ENCODE data around the gene SH3RF1. TPM values are rescaled to one million over a fixed set of nuclear protein-coding genes. Genes with fewer than 3 reads are reported as not detected.

Gene SH3RF1
- total RNA-seq, 1 donor from 2014 or later = 13.6 TPM

DNA sequence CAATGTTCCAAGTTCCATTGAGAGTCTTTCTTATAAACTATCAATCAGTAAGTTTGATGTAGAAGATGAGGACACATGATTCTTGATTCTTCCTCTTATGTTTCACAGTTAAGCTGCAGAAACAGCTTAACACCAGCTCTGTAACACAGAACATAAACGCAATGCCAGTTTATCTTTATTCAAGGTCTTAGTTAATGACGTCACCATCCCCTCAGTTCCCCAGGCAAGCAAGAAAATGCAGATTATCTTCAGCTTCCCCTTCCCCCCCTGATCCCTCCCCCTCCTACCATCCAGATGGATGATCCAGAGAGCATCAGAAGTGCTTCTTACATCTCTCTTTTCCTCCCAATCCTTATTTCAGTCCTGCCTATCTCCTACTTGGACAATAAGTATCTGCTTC, 4.4 kb upstream of the SH3RF1 start:
- Histone ChIP-seq H3K36me3 (ENCODE audit: control insufficient read depth in 3 of 3, insufficient read depth in 3 of 3, low read length in 3 of 3) (no peaks in the 10 kb centered on the region), H3K27ac (ENCODE audit: low read depth, low read length) (no peak overlapping the region), H3K9ac (ENCODE audit: low read depth in 1 of 3, low read length in 3 of 3) (no peak overlapping the region), H3K27me3 (ENCODE audit: control insufficient read depth in 3 of 3, insufficient read depth in 3 of 3, low read length in 3 of 3) (no peaks in the 10 kb centered on the region), H3K4me1 (ENCODE audit: control insufficient read depth in 3 of 3, insufficient read depth in 3 of 3, low read length in 3 of 3) (peaks cover 0 to 8% (median 6%) of the 10 kb centered on the region in 3 donors), H3K9me3 (ENCODE audit: control insufficient read depth in 3 of 3, low read length in 3 of 3) (no peaks in the 10 kb centered on the region), H3K4me3 (ENCODE audit: low read length in 3 of 3) (no peak overlapping the region)

DNA sequence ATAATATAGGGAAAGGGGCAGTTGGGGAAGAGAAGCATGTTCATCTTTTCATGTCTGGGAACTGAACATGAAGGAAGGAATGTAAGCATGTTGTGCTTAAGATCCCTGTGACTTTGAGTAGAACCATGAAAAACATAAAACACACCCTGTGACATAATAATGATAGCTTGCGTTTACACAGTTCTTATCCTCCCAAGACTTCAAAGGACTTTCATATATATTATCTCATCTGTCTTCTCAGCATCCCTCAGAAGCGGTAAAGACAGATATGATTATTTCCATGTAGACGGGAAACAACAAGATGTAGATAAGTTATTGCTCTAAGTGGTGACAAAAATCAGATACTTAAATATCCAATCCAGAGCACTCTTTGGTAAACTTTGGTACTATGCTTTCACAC, 3.3 kb upstream of the SH3RF1 start:
- no peaks in the 10 kb centered on the region for H3K27me3 ChIP-seq (ENCODE audit: control insufficient read depth in 3 of 3, insufficient read depth in 3 of 3, low read length in 3 of 3)

GRCh38 chr4:169272265-169272886, 1.6 kb upstream of the SH3RF1 start:
- Histone ChIP-seq H3K27ac (ENCODE audit: low read depth, low read length) (no peak overlapping the region), H3K4me1 (ENCODE audit: control insufficient read depth in 3 of 3, insufficient read depth in 3 of 3, low read length in 3 of 3) (peaks cover 15 to 22% (median 16%) of the 10 kb centered on the region in 3 donors), H3K4me3 (ENCODE audit: low read length in 3 of 3) (no peak overlapping the region), H3K9me3 (ENCODE audit: control insufficient read depth in 3 of 3, low read length in 3 of 3) (no peaks in the 10 kb centered on the region), H3K27me3 (ENCODE audit: control insufficient read depth in 3 of 3, insufficient read depth in 3 of 3, low read length in 3 of 3) (no peaks in the 10 kb centered on the region), H3K9ac (ENCODE audit: low read depth in 1 of 3, low read length in 3 of 3) (no peak overlapping the region), H3K36me3 (ENCODE audit: control insufficient read depth in 3 of 3, insufficient read depth in 3 of 3, low read length in 3 of 3) (no peaks in the 10 kb centered on the region)

More for the DNA sequence above, 3.3 kb upstream of the SH3RF1 start:
- no peak overlapping the region for H3K27ac ChIP-seq (ENCODE audit: low read depth, low read length)
- H3K9ac ChIP-seq (ENCODE audit: low read depth in 1 of 3, low read length in 3 of 3) = no peak overlapping the region
- peaks cover 8 to 16% (median 12%) of the 10 kb centered on the region in 3 donors for H3K4me1 ChIP-seq (ENCODE audit: control insufficient read depth in 3 of 3, insufficient read depth in 3 of 3, low read length in 3 of 3)
- no peak overlapping the region for H3K4me3 ChIP-seq (ENCODE audit: low read length in 3 of 3)
- H3K36me3 ChIP-seq (ENCODE audit: control insufficient read depth in 3 of 3, insufficient read depth in 3 of 3, low read length in 3 of 3) = no peaks in the 10 kb centered on the region
- no peaks in the 10 kb centered on the region for H3K9me3 ChIP-seq (ENCODE audit: control insufficient read depth in 3 of 3, low read length in 3 of 3)

GRCh38 chr4:169271692-169272007, 894 bp upstream of the SH3RF1 start:
- no peaks in the 10 kb centered on the region for H3K36me3 ChIP-seq (ENCODE audit: control insufficient read depth in 3 of 3, insufficient read depth in 3 of 3, low read length in 3 of 3)
- peak overlapping the region; percentile 73 to 85 (median 84) for H3K9ac ChIP-seq (ENCODE audit: low read depth in 1 of 3, low read length in 3 of 3)
- no peaks in the 10 kb centered on the region for H3K27me3 ChIP-seq (ENCODE audit: control insufficient read depth in 3 of 3, insufficient read depth in 3 of 3, low read length in 3 of 3)
- H3K4me1 ChIP-seq (ENCODE audit: control insufficient read depth in 3 of 3, insufficient read depth in 3 of 3, low read length in 3 of 3) = peaks cover 15 to 22% (median 16%) of the 10 kb centered on the region in 3 donors
- peak overlapping the region; percentile 67 to 85 (median 76) for H3K4me3 ChIP-seq (ENCODE audit: low read length in 3 of 3)
- H3K9me3 ChIP-seq (ENCODE audit: control insufficient read depth in 3 of 3, low read length in 3 of 3) = no peaks in the 10 kb centered on the region
- peak overlapping the region; percentile 76 for H3K27ac ChIP-seq (ENCODE audit: low read depth, low read length)

GRCh38 chr4:169269916-169270809, 593 bp downstream of the SH3RF1 start:
- Histone ChIP-seq H3K9ac (ENCODE audit: low read depth in 1 of 3, low read length in 3 of 3) (peak overlapping the region; percentile 85 to 90 (median 87)), H3K36me3 (ENCODE audit: control insufficient read depth in 3 of 3, insufficient read depth in 3 of 3, low read length in 3 of 3) (no peaks in the 10 kb centered on the region), H3K4me3 (ENCODE audit: low read length in 3 of 3) (peak overlapping the region; percentile 83 to 88 (median 85)), H3K27me3 (ENCODE audit: control insufficient read depth in 3 of 3, insufficient read depth in 3 of 3, low read length in 3 of 3) (no peaks in the 10 kb centered on the region), H3K27ac (ENCODE audit: low read depth, low read length) (peak overlapping the region; percentile 76), H3K4me1 (ENCODE audit: control insufficient read depth in 3 of 3, insufficient read depth in 3 of 3, low read length in 3 of 3) (peaks cover 15 to 22% (median 20%) of the 10 kb centered on the region in 3 donors), H3K9me3 (ENCODE audit: control insufficient read depth in 3 of 3, low read length in 3 of 3) (no peaks in the 10 kb centered on the region)

DNA sequence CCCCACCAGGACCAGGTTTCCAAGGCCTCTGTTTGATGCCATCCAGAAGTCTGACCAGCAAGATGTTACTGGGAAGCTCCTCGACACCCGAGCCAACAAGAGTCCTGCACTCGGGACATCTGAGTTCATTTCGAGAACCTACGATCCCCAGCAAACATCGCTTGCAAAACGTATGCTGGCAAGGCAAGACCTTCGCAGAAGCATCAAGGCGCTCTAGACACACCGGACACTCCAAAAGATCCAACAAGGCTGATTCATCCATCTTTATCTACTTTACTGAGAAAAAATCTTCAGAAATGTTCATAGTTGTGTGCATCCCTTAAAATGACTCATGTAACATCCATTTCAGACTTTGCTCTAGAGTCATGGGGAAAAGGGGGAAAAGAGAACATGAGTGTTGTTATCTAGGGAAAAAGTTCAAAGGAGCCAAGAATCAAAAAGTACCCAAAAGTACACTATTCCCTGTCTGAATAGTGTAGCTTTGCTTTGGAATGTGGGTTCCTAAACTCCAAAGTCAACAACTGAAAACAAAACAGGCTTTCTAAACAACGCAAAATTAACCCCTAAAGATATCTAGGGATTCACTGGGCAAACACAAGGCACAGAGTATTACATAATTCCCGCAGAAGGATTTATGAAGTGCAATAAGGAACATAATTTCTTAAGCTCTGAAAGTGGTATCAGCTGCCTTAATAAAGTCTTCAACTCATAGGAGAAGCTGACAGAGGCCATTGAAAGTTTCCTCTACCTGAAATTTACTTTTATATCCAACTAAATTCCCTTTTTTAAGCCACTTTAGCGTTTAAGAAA, 1.6 kb downstream of the SH3RF1 start:
- H3K9ac ChIP-seq (ENCODE audit: low read depth in 1 of 3, low read length in 3 of 3) = peak overlapping the region; percentile 6 to 90 (median 85)
- peaks cover 15 to 23% (median 20%) of the 10 kb centered on the region in 3 donors for H3K4me1 ChIP-seq (ENCODE audit: control insufficient read depth in 3 of 3, insufficient read depth in 3 of 3, low read length in 3 of 3)
- H3K27me3 ChIP-seq (ENCODE audit: control insufficient read depth in 3 of 3, insufficient read depth in 3 of 3, low read length in 3 of 3) = no peaks in the 10 kb centered on the region
- peaks cover 0 to 1% (median 0%) of the 10 kb centered on the region in 3 donors for H3K36me3 ChIP-seq (ENCODE audit: control insufficient read depth in 3 of 3, insufficient read depth in 3 of 3, low read length in 3 of 3)
- peak overlapping the region; percentile 76 for H3K27ac ChIP-seq (ENCODE audit: low read depth, low read length)
- H3K4me3 ChIP-seq (ENCODE audit: low read length in 3 of 3) = peak overlapping the region; percentile 83 to 88 (median 85)
- no peaks in the 10 kb centered on the region for H3K9me3 ChIP-seq (ENCODE audit: control insufficient read depth in 3 of 3, low read length in 3 of 3)

DNA sequence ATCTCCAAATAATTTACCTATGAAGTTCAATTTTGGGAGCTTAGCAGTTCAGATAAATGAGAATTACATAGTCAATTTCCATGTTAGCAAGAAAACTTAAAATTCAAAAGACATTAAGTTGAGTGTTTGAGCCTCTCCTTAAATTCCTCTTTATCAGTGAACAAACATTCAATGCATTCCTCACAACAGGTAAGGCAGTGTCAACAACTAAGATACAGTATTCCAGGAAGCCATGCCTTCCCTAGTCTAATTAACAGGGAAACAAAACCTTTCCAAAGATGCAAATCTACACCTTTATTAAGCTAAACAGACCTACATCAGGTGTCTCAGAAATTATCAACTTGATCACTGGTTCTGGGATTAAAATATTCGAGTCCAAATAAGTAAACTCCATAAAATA, 3.7 kb downstream of the SH3RF1 start:
- Histone ChIP-seq H3K36me3 (ENCODE audit: control insufficient read depth in 3 of 3, insufficient read depth in 3 of 3, low read length in 3 of 3) (peaks cover 0 to 2% (median 0%) of the 10 kb centered on the region in 3 donors), H3K4me3 (ENCODE audit: low read length in 3 of 3) (no peak overlapping the region), H3K27me3 (ENCODE audit: control insufficient read depth in 3 of 3, insufficient read depth in 3 of 3, low read length in 3 of 3) (no peaks in the 10 kb centered on the region), H3K27ac (ENCODE audit: low read depth, low read length) (no peak overlapping the region), H3K9me3 (ENCODE audit: control insufficient read depth in 3 of 3, low read length in 3 of 3) (no peaks in the 10 kb centered on the region), H3K9ac (ENCODE audit: low read depth in 1 of 3, low read length in 3 of 3) (no peak overlapping the region), H3K4me1 (ENCODE audit: control insufficient read depth in 3 of 3, insufficient read depth in 3 of 3, low read length in 3 of 3) (peaks cover 18 to 28% (median 24%) of the 10 kb centered on the region in 3 donors)

DNA sequence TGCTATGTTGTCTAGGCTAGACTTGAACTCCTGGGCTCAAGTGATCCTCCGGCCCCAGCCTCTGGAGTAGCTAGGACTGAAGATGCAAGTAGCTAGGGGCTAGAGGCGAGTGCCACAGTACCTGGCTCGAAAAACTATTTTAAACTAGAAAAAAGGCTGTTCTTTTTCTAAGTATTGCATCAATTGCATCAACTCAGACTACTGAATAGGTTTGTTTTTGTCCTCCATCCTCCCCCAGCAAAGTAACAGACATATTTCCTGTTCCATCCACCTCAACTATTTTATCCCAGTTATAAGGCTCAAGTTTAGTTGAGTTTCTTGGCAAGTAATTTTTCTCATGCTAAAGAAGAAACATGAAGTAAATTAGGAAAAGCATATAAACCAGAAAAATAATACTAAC, 4.1 kb downstream of the SH3RF1 start:
- Histone ChIP-seq H3K27ac (ENCODE audit: low read depth, low read length) (no peak overlapping the region), H3K4me3 (ENCODE audit: low read length in 3 of 3) (no peak overlapping the region), H3K9me3 (ENCODE audit: control insufficient read depth in 3 of 3, low read length in 3 of 3) (no peaks in the 10 kb centered on the region), H3K9ac (ENCODE audit: low read depth in 1 of 3, low read length in 3 of 3) (no peak overlapping the region), H3K36me3 (ENCODE audit: control insufficient read depth in 3 of 3, insufficient read depth in 3 of 3, low read length in 3 of 3) (peaks cover 0 to 2% (median 0%) of the 10 kb centered on the region in 3 donors), H3K27me3 (ENCODE audit: control insufficient read depth in 3 of 3, insufficient read depth in 3 of 3, low read length in 3 of 3) (no peaks in the 10 kb centered on the region), H3K4me1 (ENCODE audit: control insufficient read depth in 3 of 3, insufficient read depth in 3 of 3, low read length in 3 of 3) (peaks cover 18 to 26% (median 20%) of the 10 kb centered on the region in 3 donors)

GRCh38 chr4:169266081-169266480, 4.7 kb downstream of the SH3RF1 start:
- H3K9ac ChIP-seq (ENCODE audit: low read depth in 1 of 3, low read length in 3 of 3) = no peak overlapping the region
- H3K4me3 ChIP-seq (ENCODE audit: low read length in 3 of 3) = peak overlapping the region in 1 of 3 donors; percentile 4
- H3K9me3 ChIP-seq (ENCODE audit: control insufficient read depth in 3 of 3, low read length in 3 of 3) = no peaks in the 10 kb centered on the region
- H3K27ac ChIP-seq (ENCODE audit: low read depth, low read length) = no peak overlapping the region
- H3K27me3 ChIP-seq (ENCODE audit: control insufficient read depth in 3 of 3, insufficient read depth in 3 of 3, low read length in 3 of 3) = no peaks in the 10 kb centered on the region
- peaks cover 0 to 2% (median 0%) of the 10 kb centered on the region in 3 donors for H3K36me3 ChIP-seq (ENCODE audit: control insufficient read depth in 3 of 3, insufficient read depth in 3 of 3, low read length in 3 of 3)
- peaks cover 19 to 22% (median 20%) of the 10 kb centered on the region in 3 donors for H3K4me1 ChIP-seq (ENCODE audit: control insufficient read depth in 3 of 3, insufficient read depth in 3 of 3, low read length in 3 of 3)

All from skeletal muscle tissue (tissue), 4 donors.